HG03066 (cell line): ENCODE results near the gene PTS.
"Not testable (repeated sequence)": the region's sequence is repeated elsewhere in the genome, so short reads cannot be mapped to it uniquely, and the experiment has no call there.

Experiments used
- ATAC-seq: cut with Tn5 transposase; IDR thresholded peaks from one replicate; pipeline ENCODE4 v1.9.1; 2021; ENCODE audit warnings: low read depth; ENCODE audit not compliant: unreplicated experiment

Gene PTS

GRCh38 chr11:112226062-112226830 lies at the start of gene PTS:
PTS (plus strand) TSS chr11:112226428; CDS start chr11:112226444, 16 bp downstream.
- ATAC-seq: peak; percentile 94

- no peak for ATAC-seq
Observed at GRCh38 chr11:112177589-112177988, 48.6 kb upstream of the PTS start.

DNA sequence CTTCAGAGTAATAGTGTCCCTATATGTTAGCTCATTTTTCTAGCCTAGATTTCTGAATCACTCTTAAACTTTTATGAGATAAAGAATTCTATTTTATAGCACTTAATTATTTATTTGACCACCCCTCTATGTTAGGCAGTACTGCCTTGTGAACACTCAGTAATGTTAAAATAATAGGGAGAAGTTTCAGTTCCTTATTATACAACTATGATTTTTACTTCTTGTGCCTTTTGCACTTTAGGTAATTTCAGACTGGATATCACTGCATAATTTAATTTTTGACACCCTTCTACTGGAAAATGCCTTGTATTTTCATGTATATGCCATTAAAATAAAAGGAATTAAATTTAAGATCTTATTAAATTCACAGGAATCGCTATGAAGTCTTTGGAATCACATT lies 47.8 kb upstream of the PTS start:
- no peak for ATAC-seq

- ATAC-seq: no peak
Observed at GRCh38 chr11:112178936-112179335, 47.3 kb upstream of the PTS start.

DNA sequence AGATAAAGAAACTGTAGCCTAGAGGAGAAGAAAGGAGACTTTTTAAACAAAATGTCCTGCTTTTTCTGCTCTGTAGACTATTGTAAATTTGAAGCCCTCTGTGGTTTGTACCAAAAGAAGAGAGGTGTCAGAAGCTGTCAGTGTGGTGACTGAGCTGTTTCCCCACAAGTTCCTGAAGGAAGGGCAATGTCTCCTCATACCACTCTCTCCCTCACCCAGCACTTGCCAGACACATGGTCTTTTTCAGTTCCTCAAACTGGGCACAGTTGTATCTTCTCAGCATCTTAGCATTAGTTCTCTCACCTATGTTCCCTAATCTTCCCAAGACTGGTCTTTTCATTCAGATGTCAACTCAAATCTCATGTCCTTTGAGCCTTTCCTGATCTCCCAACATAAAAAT lies 46.6 kb upstream of the PTS start:
- ATAC-seq: no peak

DNA sequence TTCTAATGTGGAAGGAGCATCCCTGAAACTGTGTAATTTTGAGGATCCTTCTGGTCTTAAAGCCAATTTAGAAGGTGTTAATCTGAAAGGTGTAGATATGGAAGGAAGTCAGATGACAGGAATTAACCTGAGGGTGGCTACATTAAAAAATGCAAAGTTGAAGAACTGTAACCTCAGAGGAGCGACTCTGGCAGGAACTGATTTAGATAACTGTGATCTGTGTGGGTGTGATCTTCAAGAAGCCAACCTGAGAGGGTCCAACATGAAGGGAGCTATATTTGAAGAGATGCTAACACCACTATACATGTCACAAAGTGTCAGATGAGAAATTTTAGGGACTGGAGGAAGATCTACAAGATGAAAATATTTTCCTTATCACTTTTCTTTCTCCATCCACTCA lies 43.4 kb upstream of the PTS start:
- ATAC-seq: no peak

- no peak for ATAC-seq
Observed at GRCh38 chr11:112185883-112186282, 40.3 kb upstream of the PTS start.

DNA sequence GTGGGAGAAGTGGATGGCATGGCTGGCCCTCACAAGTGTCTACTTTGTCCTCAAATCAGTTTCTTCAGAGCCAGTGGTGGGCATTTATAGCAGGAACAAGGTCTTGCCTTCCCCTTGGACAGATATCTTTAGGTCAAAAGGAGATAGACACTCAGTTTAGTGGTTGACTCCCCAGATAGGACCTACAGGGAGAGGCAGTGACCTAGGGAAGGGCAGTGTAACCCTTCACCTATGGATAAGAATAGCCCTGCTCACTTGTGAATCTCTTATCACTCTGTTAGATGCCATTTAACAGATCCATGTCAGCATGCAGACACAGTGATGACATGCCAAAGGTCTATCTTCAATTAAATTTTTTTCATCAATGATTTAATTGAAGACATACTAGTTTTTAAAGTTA lies 39.9 kb upstream of the PTS start:
- no peak for ATAC-seq

DNA sequence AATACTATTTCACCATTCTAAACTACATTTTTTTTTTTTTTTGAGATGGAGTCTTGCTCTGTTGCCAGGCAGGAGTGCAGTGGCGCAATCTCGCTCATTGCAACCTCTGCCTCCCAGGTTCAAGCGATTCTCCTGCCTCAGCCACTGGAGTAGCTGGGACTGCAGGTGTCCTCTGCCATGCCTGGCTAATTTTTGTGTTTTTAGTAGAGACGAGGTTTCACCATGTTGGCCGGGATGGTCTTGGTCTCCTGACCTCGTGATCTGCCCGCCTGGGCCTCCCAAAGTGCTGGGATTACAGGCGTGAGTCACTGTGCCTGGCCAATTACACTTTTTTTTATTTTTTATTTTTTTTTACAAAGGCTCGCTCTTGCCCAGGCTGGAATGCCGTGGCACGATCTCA lies 31.1 kb upstream of the PTS start:
- ATAC-seq: not testable (repeated sequence)

DNA sequence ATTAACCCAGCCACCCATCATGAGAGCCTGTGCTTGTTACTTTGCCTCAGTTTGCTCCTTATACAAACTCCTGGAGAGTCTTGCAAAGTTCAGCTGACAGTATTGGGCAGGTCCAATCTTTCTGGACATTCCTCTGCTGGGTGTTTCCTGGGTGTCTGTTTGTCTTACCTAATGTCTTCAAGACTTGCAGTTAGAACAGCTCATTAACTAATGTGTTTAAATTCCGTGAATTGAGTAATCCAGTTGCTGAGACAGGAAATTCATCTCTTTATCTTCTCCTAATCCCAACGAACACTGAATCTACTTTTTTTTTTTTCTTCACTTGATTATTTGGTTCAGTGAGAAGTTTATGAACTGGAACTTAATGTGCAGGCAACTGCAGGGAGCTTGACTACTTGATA lies 30.3 kb upstream of the PTS start:
- ATAC-seq: no peak

DNA sequence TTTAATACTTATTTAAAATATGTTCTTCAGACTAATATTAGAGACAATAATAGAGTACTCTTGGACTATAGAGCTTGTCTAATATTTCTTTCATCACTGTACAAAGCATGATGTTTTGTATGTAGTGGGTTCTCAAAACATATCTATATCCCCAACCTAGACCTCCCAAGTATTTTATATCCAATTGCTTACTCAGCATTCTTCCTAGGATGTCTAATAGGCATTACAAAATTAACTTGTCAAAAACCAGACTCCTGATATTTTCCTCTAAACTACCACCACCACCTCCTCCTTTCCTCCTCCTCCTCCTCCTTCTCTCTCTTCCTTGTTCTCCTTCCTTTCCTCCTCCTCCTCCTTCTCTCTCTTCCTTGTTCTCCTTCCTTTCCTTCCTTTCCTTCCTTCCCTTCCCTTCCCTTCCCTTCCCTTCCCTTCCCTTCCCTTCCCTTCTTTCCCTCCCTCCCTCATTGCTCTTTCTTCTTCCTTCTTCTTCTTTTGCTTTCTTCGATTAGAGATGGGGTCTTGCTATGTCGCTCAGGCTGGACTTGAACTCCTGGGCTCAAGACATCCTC lies 29.6 kb upstream of the PTS start:
- no peak for ATAC-seq

DNA sequence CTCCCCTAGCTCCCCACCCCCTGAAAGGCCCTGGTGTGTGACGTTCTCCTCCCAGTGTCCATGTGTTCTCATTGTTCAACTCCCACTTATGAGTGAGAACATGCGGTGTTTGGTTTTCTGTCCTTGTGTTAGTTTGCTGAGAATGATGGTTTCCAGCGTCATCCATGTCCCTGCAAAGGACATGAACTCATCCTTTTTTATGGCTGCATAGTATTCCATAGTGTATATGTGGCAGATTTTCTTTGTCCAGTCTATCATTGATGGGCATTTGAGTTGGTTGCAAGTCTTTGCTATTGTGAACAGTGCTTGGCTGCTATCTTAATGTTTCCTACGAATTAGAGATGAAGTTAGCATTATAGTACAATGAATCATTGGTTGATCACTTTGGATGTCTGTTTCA lies 27.1 kb upstream of the PTS start:
- not testable (repeated sequence) for ATAC-seq

GRCh38 chr11:112200252-112200651 lies 26.0 kb upstream of the PTS start:
- no peak for ATAC-seq

- no peak for ATAC-seq
Observed at GRCh38 chr11:112206071-112206470, 20.2 kb upstream of the PTS start.

DNA sequence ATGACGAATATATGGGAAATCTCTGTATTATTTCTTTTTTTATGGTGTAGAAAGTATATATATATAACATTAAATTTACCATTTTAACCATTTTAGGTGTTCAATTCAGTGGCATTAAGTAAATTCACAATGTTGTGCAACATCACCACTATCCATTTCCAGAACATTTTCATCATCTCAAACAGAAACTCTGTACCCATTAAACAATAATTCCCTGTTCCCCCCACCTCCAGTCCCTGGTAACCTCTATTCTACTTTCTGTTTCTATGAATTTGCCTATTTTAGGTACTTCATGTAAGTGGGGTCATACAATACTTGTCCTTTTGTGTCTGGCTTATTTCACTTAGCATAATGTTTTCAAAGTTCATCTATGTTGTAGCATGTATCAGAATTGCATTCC lies 15.3 kb upstream of the PTS start:
- no peak for ATAC-seq

DNA sequence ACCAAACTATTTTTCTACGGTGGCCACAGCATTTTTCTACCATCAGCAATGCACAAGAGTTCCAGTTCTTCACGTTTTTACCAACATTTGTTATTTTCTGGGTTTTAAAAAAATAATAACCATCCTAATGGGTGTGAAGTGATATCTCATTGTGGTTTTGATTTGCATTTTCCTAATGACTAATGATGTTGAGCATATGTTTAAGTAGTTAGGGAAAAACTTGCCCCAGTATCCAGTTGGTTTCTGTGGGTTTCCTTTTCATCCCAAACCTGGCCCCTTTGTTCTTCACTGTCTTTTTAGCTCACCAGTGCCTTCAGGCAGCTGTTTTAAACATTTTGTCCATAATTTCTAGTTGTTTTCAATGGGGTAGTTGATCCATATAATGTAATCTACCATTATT lies 14.7 kb upstream of the PTS start:
- no peak for ATAC-seq

GRCh38 chr11:112212290-112212689 lies 13.9 kb upstream of the PTS start:
- ATAC-seq: no peak

- ATAC-seq: no peak
Observed at GRCh38 chr11:112212710-112213109, 13.5 kb upstream of the PTS start.

DNA sequence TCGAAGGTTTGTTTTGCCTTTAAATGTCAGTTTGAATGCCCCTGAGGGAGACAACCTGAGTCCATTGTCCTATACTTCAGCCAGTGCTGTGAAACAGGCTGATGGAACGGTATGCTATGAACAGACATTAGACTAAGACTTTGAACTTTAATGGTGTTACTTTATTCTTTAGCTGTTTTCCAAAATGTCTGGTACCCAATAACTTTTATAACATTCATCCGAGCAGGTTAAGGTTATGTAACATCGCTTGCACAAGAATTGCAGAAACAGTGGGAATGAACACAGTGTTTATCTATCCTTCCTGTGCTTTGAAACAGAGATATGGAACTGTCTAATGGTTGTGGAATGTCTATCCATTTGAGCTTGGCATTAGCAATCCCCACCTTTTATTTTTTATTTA lies 12.5 kb upstream of the PTS start:
- no peak for ATAC-seq

DNA sequence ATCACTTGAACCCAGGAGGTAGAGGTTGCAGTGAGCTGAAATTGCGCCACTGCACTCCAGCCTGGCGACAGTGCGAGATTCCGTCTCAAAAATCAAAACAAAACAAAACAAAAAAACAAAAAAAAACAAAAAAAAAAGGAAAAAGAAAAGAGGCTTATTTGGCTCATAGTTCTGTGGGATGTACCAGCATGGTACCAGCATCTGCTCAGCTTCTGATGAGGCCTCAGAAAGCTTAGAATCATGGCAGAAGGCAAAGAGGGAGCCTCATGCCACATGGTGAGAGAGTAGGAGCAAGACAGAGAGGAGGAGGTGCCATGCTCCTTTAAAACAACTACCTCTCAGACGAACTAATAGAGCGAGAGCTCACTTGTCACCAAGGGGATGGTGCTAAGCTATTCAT lies 10.6 kb upstream of the PTS start:
- no peak for ATAC-seq

DNA sequence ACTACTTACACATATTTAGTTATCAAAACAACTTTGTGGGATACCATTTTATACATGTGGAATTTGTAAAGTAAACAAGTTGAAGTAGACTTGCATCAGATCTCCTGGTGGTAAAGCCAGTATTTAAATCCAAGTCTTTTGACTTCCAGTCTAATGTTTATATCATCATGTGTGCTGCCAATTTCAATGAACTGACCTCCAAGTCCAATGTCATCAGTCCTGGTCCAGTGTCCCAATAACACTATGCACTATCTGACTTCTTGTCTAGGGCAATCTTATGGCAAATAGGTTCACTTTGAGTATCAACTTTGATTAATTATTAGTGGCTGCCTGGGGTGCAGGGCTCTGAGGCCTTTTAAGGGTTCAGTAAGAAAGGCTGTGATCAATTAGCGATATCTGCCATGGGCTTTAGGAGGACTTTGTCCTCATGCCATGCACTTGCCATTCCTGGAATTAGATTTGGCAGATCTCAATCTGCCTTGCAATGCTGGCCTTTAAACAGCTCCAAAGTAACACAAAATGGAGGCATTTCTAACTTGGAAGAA lies 9.6 kb upstream of the PTS start:
- ATAC-seq: no peak
